Stomach (tissue), 4 donors: Measurements from ENCODE around the gene COL9A2.

Source experiments
- EP300 ChIP-seq: sonication (generic); formaldehyde crosslinking; IDR thresholded peaks from one replicate; pipeline ENCODE4 v1.6.1; 2017; ENCODE audit warnings: antibody characterized with exemption
- POLR2A ChIP-seq, 4 donors: fragments of 450-650 bp; IDR thresholded peaks; one replicate each; pipeline ENCODE4 v1.6.1; 2016; ENCODE audit warnings: antibody characterized with exemption in 4 of 4, control low read depth in 2 of 4, mild to moderate bottlenecking in 1 of 4, moderate library complexity in 1 of 4
- POLR2AphosphoS5 ChIP-seq, 3 donors: sonication (generic); formaldehyde crosslinking; IDR thresholded peaks; one replicate each; pipeline ENCODE4 v1.6.1; 2016; ENCODE audit warnings: antibody characterized with exemption in 3 of 3
- TF ChIP-seq, protein P1 (sequence below), 7 experiments: fragments of 450-650 bp in 4 of 7; fragments of 200-600 bp in 3 of 7; sonication (generic) in 3 of 7; IDR thresholded peaks; one replicate each; pipeline ENCODE4 v1.5.1; 2016 to 2019; ENCODE audit warnings: antibody characterized with exemption in 7 of 7, control low read depth in 2 of 7, mild to moderate bottlenecking in 1 of 7

DNA sequence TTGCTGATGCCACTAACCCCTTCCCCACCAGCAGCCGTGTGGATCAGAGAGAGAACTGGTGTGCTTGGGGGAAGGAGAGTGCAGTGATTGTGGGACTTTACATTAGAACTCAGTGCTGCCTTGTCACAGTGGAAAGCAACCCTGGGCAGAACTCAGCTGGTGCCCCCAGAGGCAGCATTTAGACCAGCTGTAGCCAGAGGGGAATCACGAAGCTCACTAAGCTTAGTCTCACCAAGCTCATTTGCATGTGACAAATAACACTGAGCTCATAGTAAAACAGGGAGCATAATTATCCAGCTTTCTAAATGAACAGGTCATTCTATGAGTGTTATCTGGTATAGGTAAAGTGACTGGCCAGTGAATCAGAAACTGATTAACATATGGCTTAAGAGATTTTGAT lies 46.6 kb upstream of the COL9A2 start:
- no peak for TF ChIP-seq EP300
- TF ChIP-seq, protein P1, sequence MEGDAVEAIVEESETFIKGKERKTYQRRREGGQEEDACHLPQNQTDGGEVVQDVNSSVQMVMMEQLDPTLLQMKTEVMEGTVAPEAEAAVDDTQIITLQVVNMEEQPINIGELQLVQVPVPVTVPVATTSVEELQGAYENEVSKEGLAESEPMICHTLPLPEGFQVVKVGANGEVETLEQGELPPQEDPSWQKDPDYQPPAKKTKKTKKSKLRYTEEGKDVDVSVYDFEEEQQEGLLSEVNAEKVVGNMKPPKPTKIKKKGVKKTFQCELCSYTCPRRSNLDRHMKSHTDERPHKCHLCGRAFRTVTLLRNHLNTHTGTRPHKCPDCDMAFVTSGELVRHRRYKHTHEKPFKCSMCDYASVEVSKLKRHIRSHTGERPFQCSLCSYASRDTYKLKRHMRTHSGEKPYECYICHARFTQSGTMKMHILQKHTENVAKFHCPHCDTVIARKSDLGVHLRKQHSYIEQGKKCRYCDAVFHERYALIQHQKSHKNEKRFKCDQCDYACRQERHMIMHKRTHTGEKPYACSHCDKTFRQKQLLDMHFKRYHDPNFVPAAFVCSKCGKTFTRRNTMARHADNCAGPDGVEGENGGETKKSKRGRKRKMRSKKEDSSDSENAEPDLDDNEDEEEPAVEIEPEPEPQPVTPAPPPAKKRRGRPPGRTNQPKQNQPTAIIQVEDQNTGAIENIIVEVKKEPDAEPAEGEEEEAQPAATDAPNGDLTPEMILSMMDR (IDR thresholded peaks at IDR 0.05) = no peak
- TF ChIP-seq POLR2AphosphoS5 (IDR thresholded peaks at IDR 0.05) = no peak
- no peak for TF ChIP-seq POLR2A (IDR thresholded peaks at IDR 0.05)
